ENCODE results near the gene AGAP3.
"Not testable (repeated sequence)": the region's sequence is repeated elsewhere in the genome, so short reads cannot be mapped to it uniquely, and the experiment has no call there.

Gene AGAP3

GRCh38 chr7:151085691-151086620 lies at the start of gene AGAP3:
TSS of gene AGAP3 (plus strand) at chr7:151086475. CDS start at chr7:151086742, 267 bp downstream.
- peak; percentile 48 to 63 for DNase-seq

GRCh38 chr7:151038951-151039849 lies 47.1 kb upstream of the AGAP3 start:
- DNase-seq = peak; percentile 31 to 56

DNA sequence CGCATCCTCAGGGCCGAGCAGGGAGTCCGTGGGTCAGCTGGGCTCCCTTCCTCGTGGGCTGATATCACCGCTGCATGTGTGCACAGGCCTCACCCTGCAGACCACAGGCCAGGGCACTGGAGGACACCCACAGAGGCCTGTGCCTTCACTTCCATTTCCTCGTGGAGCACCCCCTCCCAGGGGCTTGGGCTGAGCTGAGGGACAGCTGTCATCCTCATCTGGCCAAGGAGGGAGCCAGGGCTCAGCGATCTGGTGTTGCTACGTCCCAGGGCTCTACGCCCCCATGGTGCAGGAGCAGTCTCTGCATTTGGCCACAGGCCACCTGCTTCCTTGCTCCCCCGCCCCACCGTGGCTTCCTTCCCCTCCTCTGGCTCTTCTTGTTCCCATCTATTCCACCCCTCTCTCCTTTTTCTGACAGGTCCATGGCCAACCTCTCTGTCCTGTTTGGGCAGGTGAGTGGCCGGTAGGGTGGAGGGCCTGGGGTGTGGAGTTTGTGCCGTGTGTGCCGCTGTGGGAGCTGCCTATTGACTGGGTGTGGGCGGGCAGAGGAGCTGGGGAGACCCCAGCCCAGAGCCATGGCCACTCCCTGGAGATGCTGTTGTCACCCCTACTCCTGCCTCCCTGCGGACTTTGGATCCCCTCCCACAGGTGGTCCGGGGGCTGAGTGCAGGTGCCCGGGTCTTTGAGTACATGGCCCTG lies 46.3 kb upstream of the AGAP3 start:
- no peak for DNase-seq

- no peak for DNase-seq
Measured at GRCh38 chr7:151040616-151041375, 45.5 kb upstream of the AGAP3 start.

DNA sequence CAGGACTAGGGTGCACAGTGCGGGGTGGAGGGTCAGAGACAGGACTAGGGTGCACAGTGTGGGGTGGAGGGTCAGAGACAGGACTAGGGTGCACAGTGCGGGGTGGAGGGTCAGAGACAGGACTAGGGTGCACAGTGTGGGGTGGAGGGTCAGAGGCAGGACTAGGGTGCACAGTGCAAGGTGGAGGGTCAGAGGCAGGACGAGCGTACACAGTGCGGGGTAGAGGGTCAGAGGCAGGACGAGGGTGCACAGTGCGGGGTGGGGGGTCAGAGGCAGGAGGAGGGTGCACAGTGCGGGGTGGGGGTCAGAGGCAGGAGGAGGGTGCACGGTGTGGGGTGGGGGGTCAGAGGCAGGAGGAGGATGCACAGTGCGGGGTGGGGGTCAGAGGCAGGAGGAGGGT lies 42.8 kb upstream of the AGAP3 start:
- not testable (repeated sequence) for DNase-seq

DNA sequence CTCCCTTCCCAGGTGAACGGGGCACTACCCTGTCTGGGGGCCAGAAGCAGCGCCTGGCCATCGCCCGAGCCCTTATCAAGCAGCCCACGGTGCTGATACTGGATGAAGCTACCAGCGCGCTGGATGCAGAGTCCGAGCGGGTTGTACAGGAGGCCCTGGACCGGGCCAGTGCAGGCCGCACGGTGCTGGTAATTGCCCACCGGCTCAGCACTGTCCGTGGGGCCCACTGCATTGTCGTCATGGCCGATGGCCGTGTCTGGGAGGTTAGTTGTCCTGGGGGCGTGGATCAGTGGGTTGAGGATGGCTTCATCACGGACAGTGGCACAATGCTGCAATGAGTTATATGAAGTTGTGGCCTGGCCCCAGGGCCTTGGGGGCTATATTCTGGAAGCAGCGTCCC lies 42.3 kb upstream of the AGAP3 start:
- no peak for DNase-seq

GRCh38 chr7:151045262-151045661 lies 41.0 kb upstream of the AGAP3 start:
- DNase-seq = no peak

DNA sequence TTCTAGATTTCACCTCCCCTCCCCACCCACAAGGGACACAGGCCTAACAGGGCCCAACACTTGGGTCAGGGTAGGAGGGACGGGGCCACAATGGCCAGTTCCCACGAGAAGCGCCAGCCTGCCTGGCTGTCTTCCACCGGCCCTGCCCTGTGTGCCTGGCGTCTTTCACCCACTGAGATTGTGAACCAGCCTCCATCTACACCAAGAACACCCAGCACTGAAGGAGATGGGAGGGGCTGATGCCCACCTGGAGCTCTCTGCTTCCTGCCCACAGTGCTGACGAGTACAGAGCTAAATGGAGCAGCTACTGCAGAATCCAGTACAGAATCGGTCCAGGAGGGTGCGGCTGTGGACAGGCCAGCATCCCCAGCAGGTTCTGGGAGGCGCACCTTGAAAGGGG lies 40.3 kb upstream of the AGAP3 start:
- DNase-seq = no peak

DNA sequence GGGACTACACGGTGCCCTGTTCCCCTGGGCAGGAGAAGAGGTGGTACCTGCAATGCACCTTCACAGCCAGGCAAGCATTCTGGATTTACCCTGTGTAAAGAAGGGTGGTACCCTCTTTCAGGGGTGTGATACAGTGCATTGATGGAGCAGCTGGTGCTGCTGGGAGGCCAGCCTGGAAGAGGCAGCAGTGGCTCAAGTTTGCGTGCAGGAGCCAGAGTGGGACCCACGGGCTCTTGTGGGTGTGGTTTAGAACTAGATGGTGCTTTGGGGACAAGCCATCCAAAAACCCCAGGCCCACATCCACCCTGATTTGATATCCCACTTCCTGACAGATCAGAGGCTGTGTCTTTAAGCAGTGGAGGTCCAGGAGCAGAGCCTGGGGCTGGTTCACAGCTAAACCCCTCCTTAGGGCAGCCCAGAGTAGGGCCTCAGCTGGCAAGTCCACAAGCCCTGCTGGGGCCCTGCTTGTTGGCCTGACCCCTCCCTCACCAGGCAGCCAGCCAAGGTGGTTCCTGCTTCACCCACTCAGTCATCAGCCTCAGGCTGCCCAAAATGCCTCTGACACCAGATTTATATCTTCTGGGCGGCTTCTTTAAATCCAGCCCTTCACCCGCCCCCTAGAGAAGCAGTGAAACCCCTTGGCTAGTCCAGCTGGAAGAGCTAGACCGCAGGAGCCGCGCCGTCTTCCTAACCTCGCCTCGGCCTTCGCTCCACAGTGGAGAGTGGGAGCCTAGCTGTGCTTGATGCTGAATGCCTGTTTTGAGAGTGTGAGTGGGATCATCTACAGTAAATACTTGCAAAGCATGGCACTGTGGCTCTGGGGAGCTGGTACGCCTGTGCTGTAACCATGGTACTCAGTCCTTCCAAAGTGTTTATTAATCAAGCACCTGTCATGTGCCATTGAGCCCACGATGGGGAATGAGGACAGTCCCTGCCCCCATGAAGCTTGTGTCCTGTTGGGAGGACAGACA lies 39.4 kb upstream of the AGAP3 start:
- no peak for DNase-seq

DNA sequence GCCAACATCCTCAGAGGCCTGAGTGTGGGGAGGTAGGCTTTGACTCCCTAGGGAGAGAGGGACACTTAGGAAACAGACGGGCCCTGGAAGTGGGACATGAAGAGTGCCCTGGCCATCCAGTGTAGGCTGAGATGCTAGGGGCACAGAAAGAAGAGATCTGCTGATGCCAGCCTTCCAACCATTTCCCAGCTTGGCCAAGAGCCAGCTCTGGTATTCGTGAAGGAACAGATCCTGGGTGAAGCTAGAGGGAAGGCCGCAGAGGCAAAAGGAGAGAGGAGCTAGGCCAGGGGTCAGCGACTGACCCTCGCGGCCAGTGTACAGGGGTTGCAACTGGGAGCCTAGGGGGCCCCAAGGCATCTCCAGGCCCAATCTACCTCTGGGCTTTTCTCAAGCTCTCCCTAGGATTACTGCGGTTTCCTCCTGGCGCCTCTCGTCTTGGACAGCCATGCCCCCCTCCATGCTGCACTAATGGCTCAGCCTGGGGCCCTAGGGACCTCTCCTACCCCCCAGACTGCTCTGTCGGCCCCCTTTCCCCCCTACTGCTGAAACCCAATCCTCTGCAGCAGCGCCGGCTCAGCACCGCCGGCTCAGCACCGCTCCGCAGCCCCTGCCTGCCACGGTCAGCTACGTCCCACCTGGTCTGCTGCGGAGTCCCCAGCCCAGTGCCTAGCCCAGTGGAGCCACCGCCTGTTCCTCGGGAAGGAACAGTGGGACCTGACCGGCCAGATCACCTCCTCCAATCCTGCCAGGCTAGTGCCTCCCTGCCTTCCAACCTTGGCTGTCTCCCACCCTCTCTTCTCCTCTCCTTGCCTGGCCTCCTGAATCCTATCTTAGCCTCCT lies 38.1 kb upstream of the AGAP3 start, which contains the start of gene ASIC3:
ASIC3 (plus strand) TSS at position 556 of the 840 bp plus-strand sequence. CDS start 355 bp downstream, outside the sequence.
- no peak for DNase-seq

- no peak for DNase-seq
Measured at GRCh38 chr7:151048911-151049463, 37.3 kb upstream of the AGAP3 start.

GRCh38 chr7:151051108-151051507 lies 35.2 kb upstream of the AGAP3 start:
- DNase-seq = peak; percentile 38 to 63

DNA sequence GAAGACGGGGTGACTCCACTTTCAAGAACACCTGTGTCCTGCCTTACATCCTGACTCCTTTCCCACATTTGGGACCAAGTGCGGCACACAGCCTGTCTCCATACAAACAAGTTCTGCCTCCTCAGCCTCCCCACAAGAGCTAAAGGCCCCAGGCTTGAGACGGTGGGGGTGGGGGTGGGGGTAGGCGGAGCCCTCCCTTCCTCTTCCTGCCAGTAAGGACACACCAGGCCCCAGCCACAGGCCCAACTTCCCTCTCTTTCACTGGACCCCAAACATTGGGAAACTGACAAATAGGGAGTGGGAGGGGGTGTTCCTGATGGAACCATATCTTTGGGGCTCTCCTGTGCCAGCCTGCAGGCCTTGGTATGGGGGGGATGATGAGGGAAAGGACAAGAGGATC lies 33.2 kb upstream of the AGAP3 start:
- no peak for DNase-seq

GRCh38 chr7:151053751-151054150 lies 32.5 kb upstream of the AGAP3 start:
- DNase-seq = no peak

DNA sequence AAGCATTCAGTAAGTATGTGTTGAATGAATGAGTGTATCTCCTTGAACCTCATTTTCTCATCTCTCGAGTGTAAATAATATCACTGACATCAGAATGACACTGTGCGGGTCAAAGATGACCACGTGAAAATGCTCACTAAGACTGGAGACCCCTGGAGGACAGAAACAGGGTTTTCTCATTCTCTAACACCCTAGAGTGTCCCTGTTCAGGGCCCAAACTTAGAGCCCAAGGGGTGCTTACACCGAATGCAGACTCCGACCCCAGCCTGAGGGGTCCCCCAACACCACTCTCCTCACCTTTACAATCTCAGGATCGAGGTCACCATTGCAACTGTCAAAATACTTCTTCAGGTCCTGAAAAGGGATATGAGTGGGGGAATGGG lies 30.0 kb upstream of the AGAP3 start:
- no peak for DNase-seq

- no peak for DNase-seq
Measured at GRCh38 chr7:151056666-151057505, 29.4 kb upstream of the AGAP3 start.

- DNase-seq = no peak
Measured at GRCh38 chr7:151057506-151057988, 28.7 kb upstream of the AGAP3 start, which contains the start of gene CDK5. TSS of gene CDK5 (minus strand) at chr7:151057897. CDS start at chr7:151057848, 49 bp downstream.

Measured in CD4-positive, alpha-beta T cell treated with Interferon alpha-2 for 1 hour (primary cell).